ENCODE results near the gene RHOJ. TPM values are rescaled to one million over a fixed set of nuclear protein-coding genes. Genes with fewer than 3 reads are reported as not detected.
"Not testable (repeated sequence)": the region's sequence is repeated elsewhere in the genome, so short reads cannot be mapped to it uniquely, and the experiment has no call there.

Gene RHOJ
- total RNA-seq, 4 donors from 2014 or later, result 13.6 to 40.8 (median 25.0) TPM

DNA sequence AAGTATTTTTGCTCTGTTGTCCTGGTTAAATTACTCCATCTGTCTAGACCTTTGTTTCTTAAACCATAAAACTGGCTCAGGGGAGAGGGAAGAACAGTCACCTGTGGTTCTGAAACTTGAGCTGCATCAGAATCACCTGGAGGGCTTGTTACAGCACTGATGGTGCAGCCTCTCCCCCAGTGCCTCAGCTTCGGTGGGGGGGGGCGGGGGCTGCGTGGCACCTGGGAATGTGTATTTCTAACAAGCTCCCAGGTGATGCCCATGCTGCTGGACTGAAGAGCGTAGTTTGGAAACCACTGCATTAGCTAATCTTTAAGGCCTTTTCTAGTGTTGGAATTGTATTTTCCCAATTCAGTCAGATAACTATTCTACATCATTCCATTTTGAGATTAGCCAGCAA, 71.8 kb downstream of the RHOJ start:
- Histone ChIP-seq H3K36me3 (no peaks in the 10 kb centered on the region), H3K27ac (peak overlapping the region in 1 of 2 donors; percentile 13), H3K4me1 (no peaks in the 10 kb centered on the region), H3K4me3 (no peak overlapping the region), H3K27me3 (no peaks in the 10 kb centered on the region), H3K9me3 (no peaks in the 10 kb centered on the region)
- no peak for DNase-seq
- intact Hi-C loops (cut with DNase I; ENCODE audit: low total_unique reads), result loop anchor here (10.0 kb wide), 1 partner anchor 101 kb away; no protein-coding TSS in a partner anchor
- TF ChIP-seq, protein P1, sequence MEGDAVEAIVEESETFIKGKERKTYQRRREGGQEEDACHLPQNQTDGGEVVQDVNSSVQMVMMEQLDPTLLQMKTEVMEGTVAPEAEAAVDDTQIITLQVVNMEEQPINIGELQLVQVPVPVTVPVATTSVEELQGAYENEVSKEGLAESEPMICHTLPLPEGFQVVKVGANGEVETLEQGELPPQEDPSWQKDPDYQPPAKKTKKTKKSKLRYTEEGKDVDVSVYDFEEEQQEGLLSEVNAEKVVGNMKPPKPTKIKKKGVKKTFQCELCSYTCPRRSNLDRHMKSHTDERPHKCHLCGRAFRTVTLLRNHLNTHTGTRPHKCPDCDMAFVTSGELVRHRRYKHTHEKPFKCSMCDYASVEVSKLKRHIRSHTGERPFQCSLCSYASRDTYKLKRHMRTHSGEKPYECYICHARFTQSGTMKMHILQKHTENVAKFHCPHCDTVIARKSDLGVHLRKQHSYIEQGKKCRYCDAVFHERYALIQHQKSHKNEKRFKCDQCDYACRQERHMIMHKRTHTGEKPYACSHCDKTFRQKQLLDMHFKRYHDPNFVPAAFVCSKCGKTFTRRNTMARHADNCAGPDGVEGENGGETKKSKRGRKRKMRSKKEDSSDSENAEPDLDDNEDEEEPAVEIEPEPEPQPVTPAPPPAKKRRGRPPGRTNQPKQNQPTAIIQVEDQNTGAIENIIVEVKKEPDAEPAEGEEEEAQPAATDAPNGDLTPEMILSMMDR (IDR thresholded peaks at IDR 0.05), result no peak
- TF ChIP-seq POLR2A (IDR thresholded peaks at IDR 0.05), result no peak

DNA sequence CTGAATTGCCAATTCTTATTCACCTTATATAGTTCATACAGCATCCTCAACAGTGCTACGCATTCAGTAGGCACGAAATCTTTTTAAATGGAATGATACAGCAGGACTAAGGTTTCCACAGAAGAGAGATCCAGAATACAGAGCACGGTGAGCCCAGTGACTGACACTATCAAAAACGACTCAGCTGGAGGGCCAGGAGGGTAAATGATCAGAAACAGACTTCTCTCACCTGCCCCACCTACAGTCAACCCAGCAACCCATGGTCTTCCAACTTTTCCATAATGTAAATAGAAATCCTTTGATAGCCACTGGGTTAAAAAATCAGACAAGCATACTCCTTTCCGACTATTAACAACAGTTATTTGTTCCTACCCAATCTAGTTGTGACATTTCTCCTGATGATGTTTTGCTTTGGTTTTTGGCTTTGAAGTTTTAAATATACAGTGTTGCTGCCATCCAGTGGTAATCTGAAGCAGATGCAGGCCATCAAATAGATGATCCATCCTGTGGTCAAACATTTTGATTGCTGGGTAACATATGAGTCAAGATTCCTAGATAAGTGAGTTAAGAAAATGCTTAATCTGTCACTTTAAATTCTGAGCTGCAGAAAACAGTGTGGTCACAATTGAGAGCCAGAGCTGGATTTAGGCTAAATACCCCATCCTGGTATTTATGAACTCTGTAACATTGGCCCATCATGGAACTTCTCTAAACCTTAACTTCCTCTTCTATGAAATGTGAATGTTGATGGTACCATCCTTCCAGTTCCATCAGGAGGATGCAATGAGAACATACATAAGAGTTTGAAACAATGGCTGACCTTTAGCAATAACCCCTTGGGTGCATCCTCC, 72.5 kb downstream of the RHOJ start:
- no peaks in the 10 kb centered on the region for H3K4me1 ChIP-seq
- intact Hi-C loops (cut with DNase I; ENCODE audit: low total_unique reads), result loop anchor here (10.0 kb wide), 1 partner anchor 102 kb away; no protein-coding TSS in a partner anchor
- no peaks in the 10 kb centered on the region for H3K27me3 ChIP-seq
- H3K9me3 ChIP-seq, result no peaks in the 10 kb centered on the region
- H3K4me3 ChIP-seq, result no peak overlapping the region
- H3K27ac ChIP-seq, result no peak overlapping the region
- DNase-seq, result no peak
- no peak for TF ChIP-seq POLR2A (IDR thresholded peaks at IDR 0.05)
- TF ChIP-seq, protein P1 (IDR thresholded peaks at IDR 0.05), result peak; percentile 72 to 93 (median 82)
- no peaks in the 10 kb centered on the region for H3K36me3 ChIP-seq

DNA sequence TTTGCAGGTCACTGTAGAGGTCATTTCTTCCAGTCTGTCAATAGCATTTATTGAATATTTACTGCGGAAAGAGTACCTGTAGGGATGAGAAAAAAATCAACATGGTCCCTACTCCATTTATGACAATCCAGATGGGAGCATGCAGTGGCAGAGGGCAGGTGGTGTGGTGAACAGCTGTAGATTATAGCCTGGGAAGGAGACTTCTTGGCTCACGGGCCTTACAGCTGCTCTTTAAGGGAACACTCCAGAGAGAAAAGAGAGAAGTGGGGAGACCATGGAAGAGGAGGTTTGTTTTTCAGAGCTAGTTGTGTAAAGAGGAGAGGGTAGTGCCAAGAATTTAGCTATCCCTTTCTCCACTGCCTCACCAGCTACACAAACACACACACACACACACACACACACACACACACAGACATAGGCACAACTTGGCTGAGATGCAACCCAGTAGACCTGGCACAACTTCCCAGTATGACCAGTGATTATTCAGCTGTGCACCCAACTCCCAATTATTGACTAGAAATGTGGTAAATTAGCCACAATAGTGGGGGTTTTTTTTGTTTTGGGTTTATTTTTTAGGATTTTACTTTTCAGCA, 73.4 kb downstream of the RHOJ start:
- no peak for DNase-seq
- Histone ChIP-seq H3K27me3 (no peaks in the 10 kb centered on the region), H3K4me1 (no peaks in the 10 kb centered on the region), H3K4me3 (no peak overlapping the region), H3K27ac (no peak overlapping the region), H3K9me3 (no peaks in the 10 kb centered on the region), H3K36me3 (no peaks in the 10 kb centered on the region)
- TF ChIP-seq POLR2A (IDR thresholded peaks at IDR 0.05), result no peak
- TF ChIP-seq, protein P1 (IDR thresholded peaks at IDR 0.05), result no peak
- intact Hi-C loops (cut with DNase I; ENCODE audit: low total_unique reads), result loop anchor here (10.0 kb wide), 1 partner anchor 103 kb away; no protein-coding TSS in a partner anchor

DNA sequence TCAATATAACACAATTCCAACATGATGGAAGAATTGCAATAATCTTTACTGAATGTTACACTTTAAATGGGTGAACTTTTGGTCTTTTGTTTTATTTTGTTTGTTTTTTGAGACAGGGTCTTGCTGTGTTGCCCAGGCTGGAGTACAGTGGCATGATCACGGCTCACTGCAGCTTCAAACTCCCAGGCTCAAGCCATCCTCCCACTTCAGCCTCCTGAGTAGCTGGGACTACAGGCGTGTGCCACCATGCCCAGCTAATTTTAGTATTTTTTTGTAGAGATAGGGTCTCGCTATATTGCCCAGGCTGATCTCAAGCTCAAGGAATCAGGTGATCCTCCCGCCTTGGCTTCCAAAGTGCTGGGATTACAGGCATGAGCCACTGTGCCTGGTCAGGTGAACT, 75.7 kb downstream of the RHOJ start:
- H3K27ac ChIP-seq, result not testable (repeated sequence)

DNA sequence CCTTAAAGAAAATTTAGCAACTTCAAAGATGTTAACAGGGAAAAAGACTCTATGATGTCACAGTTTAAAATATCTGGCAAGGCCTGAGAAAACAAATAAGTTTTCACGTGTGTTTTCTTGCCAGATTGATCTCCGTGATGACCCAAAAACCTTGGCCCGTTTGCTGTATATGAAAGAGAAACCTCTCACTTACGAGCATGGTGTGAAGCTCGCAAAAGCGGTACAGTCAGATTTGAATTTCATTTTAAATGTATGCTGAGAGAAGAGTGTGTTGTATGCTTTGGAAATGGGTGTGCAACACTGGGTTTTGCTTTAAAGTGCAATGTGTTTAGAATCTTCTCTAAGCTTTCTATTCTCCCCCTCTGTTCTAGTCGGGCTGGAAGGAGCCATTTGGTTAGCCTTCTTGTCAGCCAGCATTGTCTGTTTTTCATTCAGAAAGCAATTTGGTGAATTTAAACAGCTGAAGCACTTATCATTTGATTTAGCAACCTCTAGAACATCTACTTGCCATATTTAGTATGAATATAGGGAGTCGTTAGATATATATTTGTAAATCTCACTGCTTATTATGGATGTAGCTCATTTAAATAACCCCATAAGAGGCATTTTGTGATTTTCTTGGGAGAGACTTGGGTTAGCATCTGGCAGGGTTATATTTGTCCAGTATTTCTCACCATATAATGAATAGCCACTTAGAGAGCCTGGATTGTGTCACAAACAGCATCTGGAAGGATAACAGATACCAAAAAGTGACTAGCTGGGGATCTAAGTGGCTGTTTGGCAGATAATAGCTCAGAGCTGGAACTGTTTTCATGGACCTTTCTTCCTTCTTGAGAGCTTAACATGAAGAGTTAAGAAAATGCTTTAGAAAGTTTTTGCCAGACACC, 79.0 kb downstream of the RHOJ start:
- H3K4me3 ChIP-seq, result no peak overlapping the region
- no peaks in the 10 kb centered on the region for H3K9me3 ChIP-seq
- intact Hi-C loops (cut with DNase I; ENCODE audit: low total_unique reads), result no loop called here
- TF ChIP-seq, protein P1 (IDR thresholded peaks at IDR 0.05), result no peak
- TF ChIP-seq POLR2A (IDR thresholded peaks at IDR 0.05), result no peak
- H3K27ac ChIP-seq, result peak overlapping the region; percentile 36 to 44
- H3K27me3 ChIP-seq, result no peaks in the 10 kb centered on the region
- DNase-seq, result no peak
- no peaks in the 10 kb centered on the region for H3K36me3 ChIP-seq
- no peaks in the 10 kb centered on the region for H3K4me1 ChIP-seq

More for the DNA sequence above, 75.7 kb downstream of the RHOJ start:
- H3K27me3 ChIP-seq, DNase-seq, H3K9me3 ChIP-seq, H3K4me3 ChIP-seq, H3K36me3 ChIP-seq, H3K4me1 ChIP-seq: not testable (repeated sequence)
- intact Hi-C loops (cut with DNase I; ENCODE audit: low total_unique reads), result loop anchor here (10.0 kb wide), 1 partner anchor 105 kb away; no protein-coding TSS in a partner anchor
